ENCODE results near the gene GUCY2F.

GUCY2F gene

GRCh38 chrX:109350551-109350950 is 131.3 kb downstream of the GUCY2F start:
- Histone ChIP-seq H2AFZ (ENCODE audit: low read depth, low read length) (no peak overlapping the region), H3K4me3 (ENCODE audit: low read length) (no peak overlapping the region), H3K27ac (ENCODE audit: low read length) (no peak overlapping the region), H4K20me1 (ENCODE audit: insufficient read depth, low read length) (no peaks in the 10 kb centered on the region), H3K9me3 (ENCODE audit: insufficient read depth, low read length) (no peaks in the 10 kb centered on the region), H3K79me2 (ENCODE audit: low read length) (no peaks in the 10 kb centered on the region), H3K36me3 (replicated peaks; ENCODE audit: low read depth, low read length) (no peaks in the 10 kb centered on the region), H3K4me2 (ENCODE audit: low read length) (no peak overlapping the region), H3K27me3 (ENCODE audit: low read depth, low read length) (no peaks in the 10 kb centered on the region), H3K4me1 (ENCODE audit: low read length) (peaks cover 22% of the 10 kb centered on the region), H3K9ac (ENCODE audit: low read length) (no peak overlapping the region)
- TF ChIP-seq CTCF (IDR thresholded peaks at IDR 0.05; ENCODE audit: low read depth, low read length) (no peak), EZH2phosphoT487 (IDR thresholded peaks at IDR 0.05; ENCODE audit: low read depth) (no peak)

GRCh38 chrX:109350051-109350450 is 131.8 kb downstream of the GUCY2F start:
- Histone ChIP-seq H3K27me3 (ENCODE audit: low read depth, low read length) (no peaks in the 10 kb centered on the region), H3K4me1 (ENCODE audit: low read length) (peaks cover 22% of the 10 kb centered on the region), H2AFZ (ENCODE audit: low read depth, low read length) (no peak overlapping the region), H3K4me3 (ENCODE audit: low read length) (no peak overlapping the region), H3K79me2 (ENCODE audit: low read length) (no peaks in the 10 kb centered on the region), H3K27ac (ENCODE audit: low read length) (no peak overlapping the region), H3K4me2 (ENCODE audit: low read length) (no peak overlapping the region), H3K9me3 (ENCODE audit: insufficient read depth, low read length) (no peaks in the 10 kb centered on the region), H4K20me1 (ENCODE audit: insufficient read depth, low read length) (no peaks in the 10 kb centered on the region), H3K9ac (ENCODE audit: low read length) (no peak overlapping the region), H3K36me3 (replicated peaks; ENCODE audit: low read depth, low read length) (no peaks in the 10 kb centered on the region)
- no peak for TF ChIP-seq CTCF (IDR thresholded peaks at IDR 0.05; ENCODE audit: low read depth, low read length)
- TF ChIP-seq EZH2phosphoT487 (IDR thresholded peaks at IDR 0.05; ENCODE audit: low read depth): no peak

- H4K20me1 ChIP-seq (ENCODE audit: insufficient read depth, low read length): no peaks in the 10 kb centered on the region
- H3K79me2 ChIP-seq (ENCODE audit: low read length): no peaks in the 10 kb centered on the region
- TF ChIP-seq CTCF (IDR thresholded peaks at IDR 0.05; ENCODE audit: low read depth, low read length): no peak
- no peak for TF ChIP-seq EZH2phosphoT487 (IDR thresholded peaks at IDR 0.05; ENCODE audit: low read depth)
- H2AFZ ChIP-seq (ENCODE audit: low read depth, low read length): no peak overlapping the region
- H3K4me1 ChIP-seq (ENCODE audit: low read length): peaks cover 22% of the 10 kb centered on the region
- no peak overlapping the region for H3K4me3 ChIP-seq (ENCODE audit: low read length)
- no peaks in the 10 kb centered on the region for H3K27me3 ChIP-seq (ENCODE audit: low read depth, low read length)
- no peak overlapping the region for H3K27ac ChIP-seq (ENCODE audit: low read length)
- no peaks in the 10 kb centered on the region for H3K9me3 ChIP-seq (ENCODE audit: insufficient read depth, low read length)
- H3K36me3 ChIP-seq (replicated peaks; ENCODE audit: low read depth, low read length): no peaks in the 10 kb centered on the region
- H3K9ac ChIP-seq (ENCODE audit: low read length): no peak overlapping the region
- no peak overlapping the region for H3K4me2 ChIP-seq (ENCODE audit: low read length)
These were observed 134.3 kb downstream of the GUCY2F start for GRCh38 chrX:109347632-109348031.

GRCh38 chrX:109346491-109346890 is 135.4 kb downstream of the GUCY2F start:
- peak overlapping the region; percentile 36 for H3K4me2 ChIP-seq (ENCODE audit: low read length)
- no peaks in the 10 kb centered on the region for H3K36me3 ChIP-seq (replicated peaks; ENCODE audit: low read depth, low read length)
- no peaks in the 10 kb centered on the region for H3K79me2 ChIP-seq (ENCODE audit: low read length)
- no peaks in the 10 kb centered on the region for H3K27me3 ChIP-seq (ENCODE audit: low read depth, low read length)
- H3K9me3 ChIP-seq (ENCODE audit: insufficient read depth, low read length): no peaks in the 10 kb centered on the region
- no peak overlapping the region for H3K9ac ChIP-seq (ENCODE audit: low read length)
- peaks cover 22% of the 10 kb centered on the region for H3K4me1 ChIP-seq (ENCODE audit: low read length)
- no peak overlapping the region for H2AFZ ChIP-seq (ENCODE audit: low read depth, low read length)
- H3K4me3 ChIP-seq (ENCODE audit: low read length): no peak overlapping the region
- no peaks in the 10 kb centered on the region for H4K20me1 ChIP-seq (ENCODE audit: insufficient read depth, low read length)
- TF ChIP-seq EZH2phosphoT487 (IDR thresholded peaks at IDR 0.05; ENCODE audit: low read depth) (no peak), CTCF (IDR thresholded peaks at IDR 0.05; ENCODE audit: low read depth, low read length) (no peak)
- H3K27ac ChIP-seq (ENCODE audit: low read length): no peak overlapping the region

All from OCI-LY3 (cell line).